Bronchial epithelial cell (primary cell): ENCODE measurements around the gene OLIG2. TPM values are rescaled to one million over a fixed set of nuclear protein-coding genes. Genes with fewer than 3 reads are reported as not detected.

ENCODE experiments used
- DNase-seq: peaks from one replicate; pipeline ENCODE4 v3.0.0-alpha.2; 2010; ENCODE audit warnings: low read depth
- FAIRE-seq: peaks from 2 replicates; lab custom pipeline; 2011; peaks lifted over from hg19 to GRCh38; lab: Jason Lieb, UNC
- H3K27me3 ChIP-seq: 2 replicates; pipeline ENCODE4 v1.5.1; 2011; ENCODE audit warnings: low read length; ENCODE audit not compliant: control insufficient read depth, insufficient read depth
- H3K36me3 ChIP-seq: 2 replicates; pipeline ENCODE4 v1.5.1; 2011; ENCODE audit warnings: low read length; ENCODE audit not compliant: control insufficient read depth, insufficient read depth
- H3K4me3 ChIP-seq: 2 replicates; pipeline ENCODE4 v1.5.1; 2011; ENCODE audit warnings: mild to moderate bottlenecking, low read depth, low read length, control low read depth
- CTCF ChIP-seq: IDR thresholded peaks from 2 replicates; pipeline ENCODE4 v1.5.1; 2011; ENCODE audit warnings: mild to moderate bottlenecking, moderate library complexity, low read length, control low read depth, inconsistent platforms; ENCODE audit not compliant: insufficient read depth, severe bottlenecking
- total RNA-seq: library from RNA; depleted of rRNA; stranded (reverse); fragments of >200 nt; gene quantifications from 2 replicates; pipeline ENCODE4 v1.2.1, GENCODE V29; 2014

Gene OLIG2
- total RNA-seq, 1 donor from 2014 or later: not detected

- no peak for DNase-seq
- H3K36me3 ChIP-seq: no peaks in the 10 kb centered on the region
- no peak for FAIRE-seq
- TF ChIP-seq CTCF: no peak
- peaks cover 4% of the 10 kb centered on the region for H3K27me3 ChIP-seq
- no peak overlapping the region for H3K4me3 ChIP-seq
Measured at GRCh38 chr21:33058527-33058926, 32.8 kb downstream of the OLIG2 start.

- H3K4me3 ChIP-seq: no peak overlapping the region
- FAIRE-seq (no peak), DNase-seq (no peak)
- peaks cover 4% of the 10 kb centered on the region for H3K27me3 ChIP-seq
- TF ChIP-seq CTCF: no peak
- no peaks in the 10 kb centered on the region for H3K36me3 ChIP-seq
Measured at GRCh38 chr21:33058957-33059356, 33.2 kb downstream of the OLIG2 start.

GRCh38 chr21:33059380-33059841 lies 33.7 kb downstream of the OLIG2 start:
- no peak for TF ChIP-seq CTCF
- Histone ChIP-seq H3K27me3 (peaks cover 4% of the 10 kb centered on the region), H3K4me3 (no peak overlapping the region), H3K36me3 (no peaks in the 10 kb centered on the region)
- DNase-seq (peak; percentile 29), FAIRE-seq (no peak)

- Histone ChIP-seq H3K4me3 (no peak overlapping the region), H3K27me3 (peaks cover 4% of the 10 kb centered on the region), H3K36me3 (no peaks in the 10 kb centered on the region)
- DNase-seq (no peak), FAIRE-seq (no peak)
- TF ChIP-seq CTCF: no peak
Measured at GRCh38 chr21:33061233-33061632, 35.5 kb downstream of the OLIG2 start.

- FAIRE-seq (no peak), DNase-seq (no peak)
- H3K4me3 ChIP-seq: no peak overlapping the region
- H3K36me3 ChIP-seq: no peaks in the 10 kb centered on the region
- TF ChIP-seq CTCF: no peak
- peaks cover 15% of the 10 kb centered on the region for H3K27me3 ChIP-seq
Measured at GRCh38 chr21:33063375-33063883, 37.7 kb downstream of the OLIG2 start.
